Right kidney (tissue), 9 donors: ENCODE data around the gene ETF1.

Experiments
- DNase-seq: peaks from one replicate; pipeline ENCODE4 v3.0.0-alpha.2; 2016
- long read RNA-seq, 8 donors: transcript quantifications; one replicate each; lab custom pipeline, GENCODE V29; 2026

Gene ETF1
- long read RNA-seq, donor 1, transcript ETF1-201 (11 exons, 3,742 nt) = major isoform, 8 of 8 reads
- long read RNA-seq, donor 1, partial matches to known transcripts = 0 of 8 reads
- long read RNA-seq, donor 1, other reads (novel, unspliced or antisense) = 0 of 8 reads
- long read RNA-seq, donor 2, transcript ETF1-201 (11 exons, 3,742 nt) = major isoform, 10 of 10 reads
- long read RNA-seq, donor 2, partial matches to known transcripts = 0 of 10 reads
- long read RNA-seq, donor 2, other reads (novel, unspliced or antisense) = 0 of 10 reads
- long read RNA-seq, donor 3, partial matches to known transcripts = 0 of 5 reads
- long read RNA-seq, donor 3, other reads (novel, unspliced or antisense) = 0 of 5 reads
- long read RNA-seq, donor 4, transcript ETF1-201 (11 exons, 3,742 nt) = major isoform, 8 of 13 reads
- long read RNA-seq, donor 4, partial matches to known transcripts = 5 of 13 reads
- long read RNA-seq, donor 4, other reads (novel, unspliced or antisense) = 0 of 13 reads
- long read RNA-seq, donor 5, partial matches to known transcripts = 13 of 17 reads
- long read RNA-seq, donor 5, other reads (novel, unspliced or antisense) = 0 of 17 reads
- long read RNA-seq, donor 6, transcript ETF1-201 (11 exons, 3,742 nt) = major isoform, 8 of 8 reads
- long read RNA-seq, donor 6, partial matches to known transcripts = 0 of 8 reads
- long read RNA-seq, donor 6, other reads (novel, unspliced or antisense) = 0 of 8 reads
- long read RNA-seq, donor 7, transcript ETF1-201 (11 exons, 3,742 nt) = major isoform, 16 of 34 reads
- long read RNA-seq, donor 7, partial matches to known transcripts = 18 of 34 reads
- long read RNA-seq, donor 7, other reads (novel, unspliced or antisense) = 0 of 34 reads
- long read RNA-seq, donor 8, transcript ETF1-201 (11 exons, 3,742 nt) = major isoform, 9 of 16 reads
- long read RNA-seq, donor 8, partial matches to known transcripts = 6 of 16 reads
- long read RNA-seq, donor 8, other reads (novel, unspliced or antisense) = 0 of 16 reads

GRCh38 chr5:138542956-138543729 is at the start of gene ETF1:
Gene ETF1 (minus strand): TSS chr5:138543236. CDS start chr5:138542918, 318 bp downstream.
- DNase-seq = peak; percentile 99

- no peak for DNase-seq
Measured at GRCh38 chr5:138588013-138588788, 45.2 kb upstream of the ETF1 start.

- DNase-seq = no peak
Measured at GRCh38 chr5:138585157-138585556, 42.1 kb upstream of the ETF1 start.

GRCh38 chr5:138583984-138584637 is 41.1 kb upstream of the ETF1 start:
- DNase-seq = no peak

- DNase-seq = no peak
Measured at GRCh38 chr5:138582959-138583358, 39.9 kb upstream of the ETF1 start.

GRCh38 chr5:138580777-138581176 is 37.7 kb upstream of the ETF1 start:
- no peak for DNase-seq

- no peak for DNase-seq
Measured at GRCh38 chr5:138580001-138580400, 37.0 kb upstream of the ETF1 start.

- no peak for DNase-seq
Measured at GRCh38 chr5:138579517-138579863, 36.5 kb upstream of the ETF1 start.

- DNase-seq = no peak
Measured at GRCh38 chr5:138577452-138577851, 34.4 kb upstream of the ETF1 start.

GRCh38 chr5:138575194-138576015 is 32.4 kb upstream of the ETF1 start, which contains the start of gene HSPA9:
Gene HSPA9 (minus strand): TSS chr5:138575401. CDS start chr5:138575318, 83 bp downstream.
- peak; percentile 100 for DNase-seq

GRCh38 chr5:138574744-138575193 is 31.7 kb upstream of the ETF1 start:
- no peak for DNase-seq

GRCh38 chr5:138573949-138574670 is 31.1 kb upstream of the ETF1 start:
- DNase-seq = no peak

- DNase-seq = no peak
Measured at GRCh38 chr5:138573223-138573622, 30.2 kb upstream of the ETF1 start.

GRCh38 chr5:138570871-138571270 is 27.8 kb upstream of the ETF1 start:
- DNase-seq = no peak

- DNase-seq = no peak
Measured at GRCh38 chr5:138569782-138570181, 26.7 kb upstream of the ETF1 start.

- DNase-seq = no peak
Measured at GRCh38 chr5:138568061-138568824, 25.2 kb upstream of the ETF1 start.

GRCh38 chr5:138566792-138567191 is 23.8 kb upstream of the ETF1 start:
- no peak for DNase-seq

GRCh38 chr5:138565100-138565821 is 22.2 kb upstream of the ETF1 start:
- no peak for DNase-seq
